Activated CD8-positive, alpha-beta T cell treated with anti-CD3 and anti-CD28 coated beads for 36 hours (primary cell): ENCODE data around the gene YAE1. TPM values are rescaled to one million over a fixed set of nuclear protein-coding genes. Genes with fewer than 3 reads are reported as not detected.

Source experiments
- ATAC-seq: fragments of 200-7000 bp; cut with Tn5 transposase; one replicate; pipeline ENCODE4 v1.10.0; 2021; ENCODE audit warnings: mild to moderate bottlenecking, moderate library complexity
- CTCF ChIA-PET: fragments of 350-600 bp; sonication (Branson Sonifier 250); formaldehyde crosslinking; loops from one replicate; lab custom pipeline; 2021; ENCODE audit warnings: antibody characterized with exemption; lab: Charles Lee
- POLR2A ChIA-PET: fragments of 350-600 bp; sonication (Branson Sonifier 250); formaldehyde crosslinking; loops from one replicate; lab custom pipeline; 2021; ENCODE audit warnings: antibody characterized with exemption; lab: Charles Lee
- DNase-seq: peaks from one replicate; pipeline ENCODE4 v3.0.0-alpha.2; 2020
- H3K27ac Mint-ChIP-seq: one replicate; pipeline ENCODE4 v1.8.0; 2021; ENCODE audit warnings: mild to moderate bottlenecking, mixed read lengths
- H3K27me3 Mint-ChIP-seq: one replicate; pipeline ENCODE4 v1.8.0; 2021; ENCODE audit warnings: mixed read lengths
- H3K36me3 Mint-ChIP-seq: one replicate; pipeline ENCODE4 v1.8.0; 2021; ENCODE audit warnings: low read depth, mixed read lengths
- H3K4me1 Mint-ChIP-seq: one replicate; pipeline ENCODE4 v1.8.0; 2021; ENCODE audit warnings: low read depth, mixed read lengths
- H3K4me3 Mint-ChIP-seq: one replicate; pipeline ENCODE4 v1.8.0; 2021; ENCODE audit warnings: mild to moderate bottlenecking, moderate library complexity, mixed read lengths
- H3K9me3 Mint-ChIP-seq: one replicate; pipeline ENCODE4 v1.8.0; 2021; ENCODE audit warnings: mixed read lengths
- intact Hi-C: fragments of 100-400 bp; cut with micrococcal nuclease; formaldehyde crosslinking; loops from one replicate; pipeline ENCODE4 v1.10.0; 2022
- total RNA-seq, 2 experiments: library from RNA; stranded (reverse); gene quantifications; one replicate each; pipeline ENCODE4 v1.2.3, GENCODE V29; 2021
- TF ChIP-seq, protein P1 (sequence below): fragments of 200-600 bp; IDR thresholded peaks from one replicate; pipeline ENCODE4 v1.8.0; 2022; ENCODE audit warnings: antibody characterized with exemption, mild to moderate bottlenecking

Gene YAE1
- total RNA-seq, 2 experiments from 2014 or later = 9.6 to 10.9 TPM

DNA sequence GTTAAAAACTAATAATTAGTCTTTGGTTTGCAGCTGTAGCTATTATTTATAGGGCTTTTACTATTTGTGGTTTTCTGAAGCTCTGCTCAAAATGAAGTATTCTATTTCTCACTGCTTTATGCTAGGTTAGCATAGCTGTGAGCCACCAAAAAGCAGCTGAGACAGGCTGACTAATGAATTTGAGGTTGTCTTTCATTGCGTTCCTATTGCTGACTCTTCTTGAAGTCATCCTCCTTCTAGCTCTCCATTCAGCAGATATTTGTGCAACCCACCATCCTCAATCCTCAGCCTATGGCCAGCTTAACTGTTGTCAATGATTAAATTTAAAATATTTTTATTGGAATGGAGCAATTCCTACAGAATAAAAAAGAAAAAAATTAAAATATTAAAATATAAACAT is 55.1 kb downstream of the YAE1 start:
- H3K36me3 Mint-ChIP-seq = peaks cover 10% of the 10 kb centered on the region
- peaks cover 28% of the 10 kb centered on the region for H3K4me1 Mint-ChIP-seq
- ATAC-seq = no peak
- intact Hi-C loops = loop anchor here (5.0 kb wide), 1 partner anchor 34 kb away; no protein-coding TSS in a partner anchor
- no peak for DNase-seq
- POLR2A ChIA-PET = interaction anchor here (1.0 to 1.9 kb wide), 2 partner anchors 12 to 115 kb away, joined by 3 to 5 read pairs; no protein-coding TSS in a partner anchor
- H3K27me3 Mint-ChIP-seq = no peaks in the 10 kb centered on the region
- TF ChIP-seq, protein P1, sequence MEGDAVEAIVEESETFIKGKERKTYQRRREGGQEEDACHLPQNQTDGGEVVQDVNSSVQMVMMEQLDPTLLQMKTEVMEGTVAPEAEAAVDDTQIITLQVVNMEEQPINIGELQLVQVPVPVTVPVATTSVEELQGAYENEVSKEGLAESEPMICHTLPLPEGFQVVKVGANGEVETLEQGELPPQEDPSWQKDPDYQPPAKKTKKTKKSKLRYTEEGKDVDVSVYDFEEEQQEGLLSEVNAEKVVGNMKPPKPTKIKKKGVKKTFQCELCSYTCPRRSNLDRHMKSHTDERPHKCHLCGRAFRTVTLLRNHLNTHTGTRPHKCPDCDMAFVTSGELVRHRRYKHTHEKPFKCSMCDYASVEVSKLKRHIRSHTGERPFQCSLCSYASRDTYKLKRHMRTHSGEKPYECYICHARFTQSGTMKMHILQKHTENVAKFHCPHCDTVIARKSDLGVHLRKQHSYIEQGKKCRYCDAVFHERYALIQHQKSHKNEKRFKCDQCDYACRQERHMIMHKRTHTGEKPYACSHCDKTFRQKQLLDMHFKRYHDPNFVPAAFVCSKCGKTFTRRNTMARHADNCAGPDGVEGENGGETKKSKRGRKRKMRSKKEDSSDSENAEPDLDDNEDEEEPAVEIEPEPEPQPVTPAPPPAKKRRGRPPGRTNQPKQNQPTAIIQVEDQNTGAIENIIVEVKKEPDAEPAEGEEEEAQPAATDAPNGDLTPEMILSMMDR = no peak
- H3K9me3 Mint-ChIP-seq = no peaks in the 10 kb centered on the region
- CTCF ChIA-PET = interaction anchor here (1.0 to 4.7 kb wide), 6 partner anchors 12 to 124 kb away, joined by 4 to 59 read pairs (median 5); no protein-coding TSS in a partner anchor
- H3K4me3 Mint-ChIP-seq = no peak overlapping the region
- no peak overlapping the region for H3K27ac Mint-ChIP-seq

DNA sequence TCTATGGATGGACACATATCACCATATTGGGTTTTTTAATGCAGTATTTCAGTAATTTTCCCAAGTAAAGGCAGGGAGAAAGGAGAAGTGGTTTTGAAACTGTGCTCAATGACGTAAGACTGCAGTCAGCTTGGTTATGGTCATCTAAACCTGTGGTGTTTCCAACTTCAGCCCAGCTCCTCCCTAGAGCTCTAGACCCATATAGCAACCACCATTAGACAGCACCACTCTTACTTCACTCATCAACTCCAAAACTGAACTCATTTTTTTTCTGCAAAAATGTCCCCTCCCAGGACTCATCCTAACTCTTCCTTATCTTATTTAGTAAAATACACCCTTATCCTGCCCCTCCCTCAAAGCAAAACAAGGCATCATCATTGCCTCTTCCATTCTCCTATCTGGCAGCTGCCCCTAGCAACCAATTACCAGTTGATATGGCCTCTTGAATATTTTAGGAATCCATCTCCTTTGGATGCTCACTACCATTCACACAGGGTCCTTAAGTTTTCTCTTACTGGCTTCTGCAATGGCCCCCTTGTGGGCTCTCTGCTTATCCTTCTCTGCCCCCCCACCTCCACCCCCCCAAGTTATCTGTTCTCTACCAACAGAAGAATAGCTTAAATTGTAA is 55.7 kb downstream of the YAE1 start:
- Mint-ChIP-seq H3K9me3 (no peaks in the 10 kb centered on the region), H3K36me3 (peaks cover 10% of the 10 kb centered on the region), H3K4me3 (peak overlapping the region; percentile 99), H3K27me3 (no peaks in the 10 kb centered on the region), H3K27ac (peak overlapping the region; percentile 93), H3K4me1 (peaks cover 34% of the 10 kb centered on the region)
- intact Hi-C loops = loop anchor here (5.0 kb wide), 1 partner anchor 35 kb away; no protein-coding TSS in a partner anchor
- TF ChIP-seq, protein P1 = no peak
- POLR2A ChIA-PET = interaction anchor here (0.8 to 3.3 kb wide), 8 partner anchors 8 to 115 kb away, joined by 3 to 12 read pairs (median 4); no protein-coding TSS in a partner anchor
- ATAC-seq = no peak
- CTCF ChIA-PET = interaction anchor here (0.6 to 4.7 kb wide), 9 partner anchors 13 to 268 kb away, joined by 3 to 59 read pairs (median 4); no protein-coding TSS in a partner anchor
- no peak for DNase-seq

Other genes starting within 250 kb of the YAE1 start
- 10 to 100 TPM; 32.5 to 32.8 TPM for gene RALA, start 57.2 kb downstream of the YAE1 start, total RNA-seq